Suprapubic skin (tissue), 4 donors: ENCODE measurements around the gene ARHGEF1.

Experiments
- CTCF ChIP-seq, 2 donors: fragments of 200-600 bp in 1 of 2; fragments of 450-650 bp in 1 of 2; sonication (generic) in 1 of 2; IDR thresholded peaks; one replicate each; pipeline ENCODE4 v1.5.1; 2016 to 2019; ENCODE audit warnings: antibody characterized with exemption in 2 of 2, mild to moderate bottlenecking in 1 of 2, moderate library complexity in 1 of 2
- EP300 ChIP-seq: sonication (generic); formaldehyde crosslinking; IDR thresholded peaks from one replicate; pipeline ENCODE4 v1.6.1; 2017; ENCODE audit warnings: antibody characterized with exemption
- POLR2A ChIP-seq, 2 donors: fragments of 450-650 bp; IDR thresholded peaks; one replicate each; pipeline ENCODE4 v1.6.1; 2017; ENCODE audit warnings: antibody characterized with exemption in 2 of 2, mild to moderate bottlenecking in 2 of 2, moderate library complexity in 2 of 2
- POLR2AphosphoS5 ChIP-seq, 3 donors: sonication (generic); formaldehyde crosslinking; IDR thresholded peaks; one replicate each; pipeline ENCODE4 v1.6.1; 2017; ENCODE audit warnings: antibody characterized with exemption in 3 of 3

DNA sequence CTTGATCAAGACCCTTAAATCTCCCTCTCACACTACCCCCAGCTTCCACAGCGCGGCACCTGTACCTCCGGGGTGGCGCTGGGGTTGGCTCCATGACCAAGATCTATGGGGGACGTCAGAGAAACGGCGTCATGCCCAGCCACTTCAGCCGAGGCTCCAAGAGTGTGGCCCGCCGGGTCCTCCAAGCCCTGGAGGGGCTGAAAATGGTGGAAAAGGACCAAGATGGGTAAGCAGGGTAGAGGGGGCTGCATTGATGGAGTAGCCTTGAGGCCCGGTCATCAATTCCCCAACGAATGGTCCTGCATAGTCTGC is 14.0 kb upstream of the ARHGEF1 start:
- TF ChIP-seq CTCF (IDR thresholded peaks at IDR 0.05) (no peak), POLR2A (IDR thresholded peaks at IDR 0.05) (no peak), POLR2AphosphoS5 (IDR thresholded peaks at IDR 0.05) (no peak), EP300 (no peak)
